Keratinocyte (primary cell): Measurements from ENCODE around the gene NOTCH4. TPM values are rescaled to one million over a fixed set of nuclear protein-coding genes. Genes with fewer than 3 reads are reported as not detected.

Source experiments
- DNase-seq: peaks from one replicate; pipeline ENCODE4 v3.0.0-alpha.2; 2011; ENCODE audit warnings: low read depth, missing footprints, low spot score
- FAIRE-seq: peaks from 2 replicates; lab custom pipeline; 2011; peaks lifted over from hg19 to GRCh38; lab: Jason Lieb, UNC
- H2AFZ ChIP-seq: 2 replicates; pipeline ENCODE4 v1.6.0; 2012; ENCODE audit warnings: low read length, control low read depth, inconsistent platforms; ENCODE audit not compliant: control insufficient read depth
- H3K27ac ChIP-seq: 2 replicates; pipeline ENCODE4 v1.5.1; 2011; ENCODE audit warnings: low read length; ENCODE audit not compliant: control insufficient read depth, insufficient read depth
- H3K27me3 ChIP-seq: 3 replicates; pipeline ENCODE4 v1.6.0; 2011; ENCODE audit warnings: low read length; ENCODE audit not compliant: control insufficient read depth, insufficient read depth; ENCODE audit errors: extremely low read depth
- H3K36me3 ChIP-seq, 2 experiments: 2 replicates in 1 of 2; 3 replicates in 1 of 2; pipeline ENCODE4 v1.5.1; 2011; ENCODE audit warnings: low read length in 2 of 2, mild to moderate bottlenecking in 1 of 2; ENCODE audit not compliant: control insufficient read depth in 2 of 2, insufficient read depth in 2 of 2; ENCODE audit errors: extremely low read depth in 1 of 2
- H3K4me1 ChIP-seq: 3 replicates; pipeline ENCODE4 v1.5.1; 2011; ENCODE audit warnings: low read length; ENCODE audit not compliant: control insufficient read depth, insufficient read depth; ENCODE audit errors: extremely low read depth
- H3K4me2 ChIP-seq: 3 replicates; pipeline ENCODE4 v1.6.0; 2011; ENCODE audit warnings: low read depth, low read length; ENCODE audit not compliant: control insufficient read depth, insufficient read depth; ENCODE audit errors: extremely low read depth
- H3K4me3 ChIP-seq, 3 experiments: fragments of 200-600 bp in 1 of 3; sonication (generic) in 1 of 3; 2 replicates in 2 of 3; 3 replicates in 1 of 3; pipeline ENCODE4 v1.5.1; 2011 to 2016; ENCODE audit warnings: low read length in 3 of 3, mild to moderate bottlenecking in 3 of 3, control low read depth in 2 of 3, inconsistent platforms in 1 of 3, low read depth in 1 of 3, mixed read lengths in 1 of 3, mixed run types in 1 of 3, moderate library complexity in 1 of 3; ENCODE audit not compliant: control insufficient read depth in 2 of 3, insufficient read depth in 2 of 3; ENCODE audit errors: extremely low read depth in 1 of 3
- H3K79me2 ChIP-seq: 2 replicates; pipeline ENCODE4 v1.6.0; 2012; ENCODE audit warnings: low read length; ENCODE audit not compliant: control insufficient read depth, insufficient read depth
- H3K9ac ChIP-seq: 3 replicates; pipeline ENCODE4 v1.6.0; 2011; ENCODE audit warnings: low read length; ENCODE audit not compliant: control insufficient read depth, insufficient read depth; ENCODE audit errors: extremely low read depth
- H3K9me1 ChIP-seq: 3 replicates; pipeline ENCODE4 v1.6.0; 2011; ENCODE audit warnings: low read length; ENCODE audit not compliant: control insufficient read depth, insufficient read depth; ENCODE audit errors: extremely low read depth
- H3K9me3 ChIP-seq: 2 replicates; pipeline ENCODE4 v1.5.1; 2012; ENCODE audit warnings: low read depth, low read length; ENCODE audit not compliant: control insufficient read depth
- H4K20me1 ChIP-seq: 3 replicates; pipeline ENCODE4 v1.6.0; 2011; ENCODE audit warnings: low read length; ENCODE audit not compliant: control insufficient read depth, insufficient read depth; ENCODE audit errors: extremely low read depth
- CTCF ChIP-seq, 3 experiments: IDR thresholded peaks in 1 of 3; conservative IDR thresholded peaks in 1 of 3; optimal IDR thresholded peaks in 1 of 3; 2 replicates in 2 of 3; 3 replicates in 1 of 3; pipeline versions ENCODE3 to v1.5.1; 2011; ENCODE audit warnings: low read length in 3 of 3, mild to moderate bottlenecking in 3 of 3, moderate library complexity in 2 of 3, control low read depth in 1 of 3, inconsistent platforms in 1 of 3; ENCODE audit not compliant: insufficient read depth in 2 of 3; ENCODE audit errors: extremely low read depth in 1 of 3
- EZH2 ChIP-seq: IDR thresholded peaks from one replicate; pipeline ENCODE4 v1.6.1; 2012; ENCODE audit warnings: inconsistent platforms, mild to moderate bottlenecking, low read length, moderate library complexity
- dilution Hi-C: fragments of 300-500 bp; cut with MboI; formaldehyde crosslinking; loops from one replicate; pipeline ENCODE4 v1.7.0; 2020; ENCODE audit warnings: low sequenced_read_pairs; ENCODE audit not compliant: extremely low pct_ligation_motif_present
- polyA plus RNA-seq, 5 experiments: library from polyadenylated mRNA; depleted of rRNA in 3 of 5; stranded (reverse) in 3 of 5; stranded (forward) in 1 of 5; unstranded in 1 of 5; fragments of >200 nt; gene quantifications; 1 replicate in 1 of 5; 2 replicates in 3 of 5; 3 replicates in 1 of 5; pipeline versions ENCODE4 v1.2.1 to v1.2.3, GENCODE V29; 2011 to 2012; ENCODE audit warnings: missing spikeins in 2 of 5, low read depth in 1 of 5, low replicate concordance in 1 of 5

NOTCH4 gene
- polyA plus RNA-seq, 1 donor (not counting 4 experiments of a cell fraction or from before 2014, with no cell fraction given): 0.07 TPM

DNA sequence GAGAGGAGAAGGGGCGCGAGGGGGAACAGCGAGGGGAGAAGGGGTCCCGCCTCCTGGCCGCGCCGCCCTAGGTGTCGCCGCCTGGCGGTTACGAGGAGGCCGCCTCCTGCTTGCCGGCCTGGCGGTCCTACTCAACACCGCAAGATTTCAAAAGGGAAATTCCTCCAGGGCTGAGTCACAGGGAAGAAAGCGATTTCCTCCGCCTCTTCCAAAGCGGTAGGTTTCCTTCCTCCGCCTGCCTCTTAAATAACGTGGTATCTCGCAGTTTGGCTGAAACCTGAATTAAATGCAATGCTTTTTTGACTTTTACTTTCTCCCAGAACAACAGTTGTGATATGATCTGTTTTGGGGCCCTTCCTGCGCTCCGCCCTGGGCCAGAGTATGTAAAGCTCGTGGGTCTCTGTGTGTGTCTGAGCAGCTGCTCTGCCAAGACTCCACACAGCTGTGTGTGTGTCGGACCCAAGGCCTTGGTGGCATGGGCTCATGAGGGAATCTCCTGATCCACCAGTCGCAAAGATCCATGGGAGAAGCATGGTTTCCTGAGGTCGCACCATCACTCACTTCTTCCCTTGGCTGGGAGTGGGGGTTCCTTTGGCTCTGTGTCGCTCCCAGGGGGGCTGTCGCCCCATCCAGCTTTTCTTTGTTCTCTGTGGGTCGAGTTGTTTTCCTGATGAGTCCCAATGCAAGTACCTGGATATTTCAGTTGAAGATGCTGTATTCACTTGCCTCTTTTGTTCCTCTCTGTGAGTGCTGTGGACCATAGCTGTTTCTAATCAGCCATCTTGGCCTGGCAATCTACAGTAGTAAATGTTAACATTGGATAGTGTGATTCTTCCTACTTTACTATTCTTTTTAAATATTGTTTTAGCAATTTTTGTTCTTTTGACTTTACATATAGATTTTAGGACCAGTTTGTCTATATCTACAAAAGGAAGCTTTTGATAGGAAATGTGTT, 31.6 kb upstream of the NOTCH4 start:
- Histone ChIP-seq H2AFZ (peak overlapping the region; percentile 98), H3K9ac (peak overlapping the region; percentile 52), H4K20me1 (no peaks in the 10 kb centered on the region), H3K4me2 (peak overlapping the region; percentile 87), H3K4me1 (peaks cover 12% of the 10 kb centered on the region), H3K4me3 (peak overlapping the region; percentile 2 to 65 (median 49)), H3K27ac (peak overlapping the region; percentile 66), H3K9me1 (no peaks in the 10 kb centered on the region), H3K27me3 (no peaks in the 10 kb centered on the region), H3K79me2 (no peaks in the 10 kb centered on the region), H3K9me3 (no peaks in the 10 kb centered on the region), H3K36me3 (no peaks in the 10 kb centered on the region)
- dilution Hi-C loops: no loop called here
- DNase-seq: peak; percentile 28
- TF ChIP-seq CTCF (optimal IDR thresholded peaks at IDR 0.05 in 1 of 3, IDR thresholded peaks at IDR 0.05 in 1 of 3, conservative IDR thresholded peaks at IDR 0.05 in 1 of 3; ENCODE audit: extremely low read depth in 1 of 3, insufficient read depth in 2 of 3, low read length in 3 of 3): peak in 2 of 3 experiments; percentile 78 to 98
- TF ChIP-seq EZH2: no peak
- FAIRE-seq: peak; percentile 69

DNA sequence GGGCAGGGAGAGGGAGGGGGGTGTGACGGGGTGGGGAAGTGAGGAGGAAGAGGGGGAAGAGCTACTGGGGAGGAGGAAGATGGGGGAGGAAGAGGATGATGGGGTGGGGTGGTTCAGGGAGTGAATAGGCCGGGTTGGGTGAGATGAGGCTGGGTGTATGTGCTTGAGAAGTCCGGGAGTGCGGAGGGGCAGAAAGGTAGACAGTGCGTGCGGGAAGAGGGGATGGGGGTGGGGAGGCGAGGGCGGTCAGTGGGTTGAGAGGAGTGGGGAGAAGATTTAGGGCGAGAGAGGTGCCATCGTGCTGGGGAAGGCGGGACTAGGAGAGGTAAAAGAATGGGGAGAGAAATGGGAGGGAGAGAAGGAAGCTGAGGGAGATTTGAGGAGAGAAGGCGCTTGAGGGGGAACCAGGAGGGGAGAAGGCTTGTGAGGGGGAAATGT, 30.9 kb upstream of the NOTCH4 start:
- Histone ChIP-seq H4K20me1 (no peaks in the 10 kb centered on the region), H3K9ac (no peak overlapping the region)

More for the DNA sequence above, 30.9 kb upstream of the NOTCH4 start:
- H3K9me1 ChIP-seq: no peaks in the 10 kb centered on the region
- FAIRE-seq (no peak), DNase-seq (no peak)
- TF ChIP-seq EZH2: no peak
- no peak for TF ChIP-seq CTCF (optimal IDR thresholded peaks at IDR 0.05 in 1 of 3, IDR thresholded peaks at IDR 0.05 in 1 of 3, conservative IDR thresholded peaks at IDR 0.05 in 1 of 3; ENCODE audit: extremely low read depth in 1 of 3, insufficient read depth in 2 of 3, low read length in 3 of 3)
- peak overlapping the region; percentile 24 for H2AFZ ChIP-seq
- no peaks in the 10 kb centered on the region for H3K36me3 ChIP-seq
- H3K79me2 ChIP-seq: no peaks in the 10 kb centered on the region
- peak overlapping the region in 2 of 3 experiments; percentile 2 to 65 for H3K4me3 ChIP-seq
- dilution Hi-C loops: no loop called here
- H3K27me3 ChIP-seq: no peaks in the 10 kb centered on the region
- H3K9me3 ChIP-seq: no peaks in the 10 kb centered on the region
- H3K4me1 ChIP-seq: peaks cover 12% of the 10 kb centered on the region
- H3K27ac ChIP-seq: no peak overlapping the region
- no peak overlapping the region for H3K4me2 ChIP-seq
